Spleen (tissue), 7 donors: ENCODE data around the gene COG6.

Experiments used
- CTCF ChIP-seq, 11 experiments: fragments of 200-600 bp in 7 of 11; fragments of 450-650 bp in 4 of 11; sonication (generic) in 4 of 11; IDR thresholded peaks in 8 of 11; conservative IDR thresholded peaks in 3 of 11; 1 replicate in 7 of 11; 2 replicates in 4 of 11; pipeline versions ENCODE4 v1.4.0 to v1.8.0; 2016 to 2021; ENCODE audit warnings: antibody characterized with exemption in 11 of 11, inconsistent platforms in 4 of 11, mild to moderate bottlenecking in 1 of 11
- POLR2A ChIP-seq, 3 donors: fragments of 450-650 bp; IDR thresholded peaks; one replicate each; pipeline ENCODE4 v1.5.1; 2017; ENCODE audit warnings: antibody characterized with exemption in 3 of 3, mild to moderate bottlenecking in 1 of 3
- donor health status: DM: no; HTN: no; CAD: no; lungs with moderate emphysema.
- donor health status: DM: no; HTN: no; CAD: no.
- donor health status: DM: no; HTN: no; CAD: no.

DNA sequence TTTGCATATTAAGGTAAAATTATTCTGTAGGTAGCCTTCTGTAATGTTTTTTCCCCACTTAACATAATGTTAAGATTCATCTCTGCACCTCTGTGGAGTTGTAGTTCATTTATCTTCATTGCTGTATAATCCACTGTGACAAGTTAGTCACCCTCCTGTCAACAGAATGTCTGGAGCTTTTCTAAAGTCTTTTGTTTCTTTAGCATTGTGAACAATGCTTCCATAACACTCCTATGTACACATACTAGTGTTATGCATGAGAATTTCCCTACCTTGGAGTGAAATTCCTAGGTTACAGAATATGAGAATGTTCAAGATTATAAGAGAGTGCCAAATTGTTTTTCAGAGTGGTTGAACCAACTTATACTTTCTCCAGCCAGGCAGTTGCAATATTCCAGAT is 113.5 kb downstream of the COG6 start:
- no peak for TF ChIP-seq CTCF (IDR thresholded peaks at IDR 0.05 in 8 of 11, conservative IDR thresholded peaks at IDR 0.05 in 3 of 11)
- no peak for TF ChIP-seq POLR2A (IDR thresholded peaks at IDR 0.05)
